ENCODE results near the gene ZFAND3. TPM values are rescaled to one million over a fixed set of nuclear protein-coding genes. Genes with fewer than 3 reads are reported as not detected.
"Not testable (repeated sequence)": the region's sequence is repeated elsewhere in the genome, so short reads cannot be mapped to it uniquely, and the experiment has no call there.

ZFAND3 gene
- polyA plus RNA-seq, 5 donors, result 109 to 122 (median 116) TPM

DNA sequence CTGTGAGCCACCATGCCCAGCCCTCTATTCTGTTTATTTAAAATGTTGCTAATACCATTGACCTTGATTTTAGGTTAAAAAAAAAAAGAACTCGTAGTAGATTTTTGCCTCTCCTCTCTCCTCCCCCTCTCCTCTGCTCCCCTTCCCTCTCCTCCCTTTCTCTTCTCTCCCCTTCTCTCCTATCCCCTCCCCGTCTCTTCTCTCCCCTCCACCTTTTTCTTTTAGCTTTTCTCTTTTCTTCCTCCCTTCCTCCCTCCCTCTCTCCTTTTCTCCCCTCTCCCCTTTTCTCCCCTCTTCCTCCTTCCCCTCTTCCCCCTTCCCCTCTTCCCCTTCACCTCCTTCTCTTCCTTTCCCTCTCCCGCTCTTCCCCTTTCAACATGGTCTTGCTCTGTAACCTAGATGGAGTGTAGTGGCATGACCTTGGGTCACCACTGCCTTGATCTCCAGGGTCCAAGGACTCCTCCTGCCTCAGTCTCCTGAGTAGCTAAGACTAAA, 223.8 kb downstream of the ZFAND3 start:
- no peak for DNase-seq

DNA sequence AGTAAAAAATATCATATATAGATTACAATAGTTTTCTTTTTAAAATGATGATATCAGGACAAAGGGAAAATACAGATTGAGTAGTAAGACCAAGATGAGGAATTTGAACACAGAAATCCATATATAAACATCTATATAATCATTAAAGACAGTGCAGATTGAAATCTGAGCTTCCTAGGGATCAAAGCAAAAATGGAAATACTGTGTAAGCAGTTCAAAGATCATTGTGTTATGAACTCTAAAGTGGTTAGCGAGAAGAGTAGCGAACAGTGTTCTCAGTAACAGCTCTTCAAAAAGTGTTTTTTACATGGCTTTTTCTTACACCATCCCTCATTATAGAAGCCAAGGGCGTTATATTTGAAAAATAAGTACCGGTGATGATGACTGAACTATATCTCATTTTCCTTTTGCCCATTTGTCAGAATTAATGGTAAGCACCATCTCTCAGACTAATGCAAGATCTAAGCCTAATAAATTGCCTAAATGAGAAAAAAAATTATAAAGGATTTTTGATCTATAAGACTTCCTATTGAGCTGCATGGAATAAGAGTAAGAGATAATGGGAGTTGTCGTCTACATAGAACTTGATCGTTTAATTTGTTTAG, 226.3 kb downstream of the ZFAND3 start:
- no peak for DNase-seq

DNA sequence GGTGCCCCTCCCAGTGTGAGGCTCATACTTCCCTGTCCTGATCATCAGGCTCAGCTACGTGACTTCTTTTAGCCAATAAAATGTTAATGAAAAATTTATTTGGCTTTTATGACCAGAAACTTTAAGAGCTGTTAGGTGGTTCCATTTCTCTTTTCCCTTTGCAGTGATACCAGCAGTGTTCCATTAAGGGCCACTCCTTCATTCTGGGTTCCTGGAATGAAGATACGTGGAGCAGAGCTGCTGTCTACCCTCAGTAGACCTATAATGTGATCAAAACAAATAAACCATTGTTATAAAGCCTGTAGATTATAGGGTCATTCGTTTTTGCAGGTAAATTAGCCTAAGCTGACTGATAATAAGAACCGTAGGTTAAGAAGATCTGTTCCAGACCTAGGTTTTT, 228.0 kb downstream of the ZFAND3 start:
- no peak for DNase-seq

DNA sequence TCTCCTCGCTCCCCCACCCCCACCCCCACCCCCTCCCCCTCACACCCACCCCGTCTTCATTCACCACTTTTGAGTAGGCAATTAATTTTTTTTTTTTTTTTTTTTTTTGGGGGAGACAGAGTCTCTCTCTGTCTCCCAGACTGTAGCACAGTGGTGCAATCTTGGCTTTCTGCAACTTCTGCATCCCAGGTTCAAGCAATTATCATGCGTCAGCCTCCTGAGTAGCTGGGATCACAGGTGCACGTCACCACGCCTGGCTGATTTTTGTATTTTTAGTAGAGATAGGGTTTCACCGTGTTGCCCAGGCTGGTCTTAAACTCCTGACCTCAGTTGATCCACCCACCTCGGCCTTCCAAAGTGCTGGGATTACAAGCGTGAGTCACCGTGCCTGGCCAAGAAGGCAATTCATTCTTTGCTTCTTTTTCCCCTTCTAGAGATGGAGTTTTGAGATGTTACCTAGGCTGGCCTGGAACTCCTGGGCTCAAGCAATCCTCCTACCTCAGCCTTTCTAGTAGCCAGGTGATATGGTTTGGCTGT, 230.4 kb downstream of the ZFAND3 start:
- not testable (repeated sequence) for DNase-seq

DNA sequence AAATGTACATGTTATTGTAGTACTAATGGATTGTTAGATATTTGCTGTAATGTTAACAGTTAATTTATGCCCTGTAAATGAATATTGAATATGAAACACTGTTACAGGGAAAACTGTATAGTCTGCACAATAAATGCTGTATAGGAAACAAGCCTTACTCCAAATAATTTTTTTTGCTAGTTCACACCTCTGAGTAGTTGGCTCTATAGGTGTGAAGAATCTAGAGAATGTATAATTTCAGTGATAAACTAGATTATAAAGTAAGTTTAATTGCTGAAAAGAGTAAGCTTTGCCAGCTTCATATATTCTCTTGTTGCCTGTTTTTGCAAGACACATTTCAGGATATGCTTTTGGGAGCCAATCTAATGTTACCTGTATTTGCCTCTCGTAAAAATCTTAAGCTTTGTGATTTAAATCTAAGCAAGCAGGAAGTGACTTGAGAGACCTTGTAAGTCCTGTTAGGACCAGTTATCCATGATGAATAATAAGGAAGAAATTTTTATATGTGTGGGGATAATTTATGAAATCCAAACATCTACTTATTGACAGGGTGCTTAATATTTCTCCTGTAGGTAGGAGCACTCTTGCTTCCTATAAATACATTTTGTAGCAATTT, 232.4 kb downstream of the ZFAND3 start:
- DNase-seq, result no peak

DNA sequence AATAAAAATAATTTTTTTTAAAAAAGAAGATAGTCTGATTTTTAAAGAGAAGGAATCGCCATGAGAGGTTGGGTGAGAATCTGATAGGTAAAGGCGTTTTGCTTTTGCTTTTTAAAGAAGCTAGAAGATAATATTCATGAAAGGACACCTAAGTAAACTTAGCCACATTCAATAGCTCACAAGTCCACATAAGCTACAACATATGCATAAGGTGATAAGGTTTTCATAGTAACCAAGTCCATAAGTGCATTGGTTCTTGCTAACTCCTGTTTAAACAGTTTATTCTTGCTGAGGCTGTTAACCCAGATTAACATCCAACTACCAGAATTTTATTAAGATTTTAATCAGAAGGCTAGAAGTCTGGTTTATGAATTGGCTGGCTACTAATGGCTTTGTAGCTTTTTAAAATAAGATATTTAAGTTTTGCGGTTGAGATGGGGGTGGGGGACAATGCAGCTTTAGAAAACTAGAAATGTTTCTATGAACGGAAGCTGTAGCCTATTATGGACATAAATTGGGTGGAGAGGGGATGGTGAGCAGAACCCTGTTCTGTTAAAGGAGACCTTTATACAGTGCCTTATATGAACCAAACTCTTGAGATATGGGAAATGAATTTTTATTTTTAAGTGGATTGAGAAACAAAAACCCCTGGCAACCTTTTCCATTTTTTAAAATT, 235.1 kb downstream of the ZFAND3 start:
- DNase-seq, result no peak

DNA sequence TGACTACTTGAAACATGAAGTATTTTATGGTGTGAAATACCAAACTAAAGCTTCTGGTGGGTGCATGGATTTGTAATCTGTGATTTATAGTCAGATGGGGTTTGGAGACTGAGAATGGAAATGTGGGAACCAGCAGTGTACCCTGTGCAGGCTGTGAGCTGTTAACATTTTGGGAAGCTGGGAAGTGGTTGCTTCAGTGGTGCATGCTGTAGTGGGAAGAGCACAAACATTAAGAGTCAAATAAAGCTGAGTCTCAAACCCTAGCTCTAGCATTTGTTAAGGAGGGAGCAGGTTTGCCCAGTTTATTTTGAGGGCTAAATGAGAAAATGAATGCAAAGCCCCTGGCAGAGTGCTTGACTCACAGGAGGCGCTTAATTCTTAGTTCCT, 235.7 kb downstream of the ZFAND3 start:
- DNase-seq, result no peak

DNA sequence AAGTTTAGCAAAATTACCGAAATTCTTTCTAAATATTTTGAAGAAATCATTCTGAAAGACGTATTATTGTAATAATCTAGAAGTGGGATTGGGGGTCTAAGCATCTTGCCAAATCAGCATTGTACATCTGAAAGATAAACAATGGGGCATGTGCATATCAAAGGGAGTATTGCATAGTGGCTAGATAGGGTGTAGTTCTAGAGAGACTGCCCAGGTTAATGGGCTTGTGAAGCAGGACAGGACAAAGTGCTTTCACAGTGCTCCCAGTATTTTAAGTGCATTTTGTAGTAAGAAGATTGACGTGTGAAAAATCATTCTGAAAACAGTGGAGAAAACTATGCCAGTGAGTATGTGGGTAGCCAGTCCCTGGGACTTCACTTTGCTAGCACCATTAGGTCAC, 236.8 kb downstream of the ZFAND3 start:
- DNase-seq, result no peak

DNA sequence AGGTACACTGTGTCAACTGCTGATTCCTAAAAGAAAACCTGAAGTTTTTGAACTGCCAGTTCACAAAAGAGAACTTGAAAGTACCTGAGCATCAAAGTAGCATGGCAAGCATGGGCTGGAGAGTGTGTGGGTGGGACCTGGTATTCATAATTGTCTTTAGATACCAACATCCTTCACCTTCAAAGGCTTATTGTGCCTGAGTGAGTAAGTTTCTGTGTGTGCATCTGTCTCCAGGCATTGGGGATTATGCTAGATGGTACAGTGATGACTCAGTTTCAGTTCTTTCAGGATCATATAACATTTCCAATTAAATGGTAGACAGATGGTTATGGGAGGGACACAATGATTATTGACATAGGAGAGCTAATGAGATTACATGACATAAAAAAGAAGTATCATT, 238.5 kb downstream of the ZFAND3 start:
- no peak for DNase-seq

DNA sequence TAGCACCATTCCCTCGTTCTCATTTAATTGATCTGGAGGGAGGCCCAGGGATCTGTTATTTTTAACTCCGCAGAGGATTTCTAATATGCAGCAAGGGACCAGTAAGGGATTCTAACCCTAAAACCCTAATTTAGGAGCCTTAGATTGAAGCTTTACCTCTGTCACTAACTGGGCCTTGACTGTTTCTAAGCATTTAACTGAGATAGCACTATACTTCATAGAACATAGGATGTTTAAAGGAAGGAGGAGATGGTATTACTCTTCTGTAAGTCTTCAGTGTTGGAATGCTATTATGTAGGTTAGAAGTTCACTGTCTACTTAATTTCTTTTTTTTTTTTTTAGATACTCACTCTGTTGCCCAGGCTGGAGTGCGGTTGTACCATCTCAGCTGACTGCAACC, 242.5 kb downstream of the ZFAND3 start:
- DNase-seq, result no peak

DNA sequence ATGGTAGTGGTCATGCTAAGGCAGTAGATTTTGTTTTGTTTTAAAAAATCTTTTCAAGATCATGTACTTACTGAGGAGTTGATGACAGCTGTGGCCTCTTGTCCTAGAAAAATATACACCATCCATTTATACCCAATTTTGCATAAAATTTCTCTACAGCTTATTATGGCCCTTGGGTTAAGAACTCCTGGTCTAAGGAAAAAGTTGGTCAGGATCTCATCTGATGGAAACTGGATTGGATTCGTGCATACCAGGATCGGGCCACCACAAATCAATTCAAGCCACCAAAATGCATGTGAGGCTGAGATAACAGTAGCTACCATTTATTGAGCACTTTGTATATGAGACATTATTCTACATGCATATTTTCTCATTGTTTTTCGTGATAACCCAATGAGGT, 244.4 kb downstream of the ZFAND3 start:
- no peak for DNase-seq

DNA sequence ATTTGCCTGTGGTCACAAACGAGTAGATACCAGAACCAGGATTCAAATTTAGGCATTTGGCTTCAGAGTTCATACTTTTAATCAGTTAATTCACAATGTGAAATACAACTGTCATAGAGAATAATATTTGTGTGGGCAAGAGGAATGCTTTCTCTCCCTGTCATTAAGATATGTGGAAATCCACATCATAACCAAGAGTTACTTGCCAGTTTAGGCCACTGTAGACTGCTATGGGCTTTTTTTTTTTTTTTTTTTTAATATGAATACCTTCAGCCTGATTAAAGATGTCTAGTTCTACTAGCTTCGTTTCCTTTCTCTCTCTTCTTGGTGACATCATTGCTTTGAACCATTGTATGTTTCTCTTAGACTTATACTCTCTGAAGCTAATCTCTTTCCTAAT, 244.9 kb downstream of the ZFAND3 start:
- DNase-seq, result no peak

DNA sequence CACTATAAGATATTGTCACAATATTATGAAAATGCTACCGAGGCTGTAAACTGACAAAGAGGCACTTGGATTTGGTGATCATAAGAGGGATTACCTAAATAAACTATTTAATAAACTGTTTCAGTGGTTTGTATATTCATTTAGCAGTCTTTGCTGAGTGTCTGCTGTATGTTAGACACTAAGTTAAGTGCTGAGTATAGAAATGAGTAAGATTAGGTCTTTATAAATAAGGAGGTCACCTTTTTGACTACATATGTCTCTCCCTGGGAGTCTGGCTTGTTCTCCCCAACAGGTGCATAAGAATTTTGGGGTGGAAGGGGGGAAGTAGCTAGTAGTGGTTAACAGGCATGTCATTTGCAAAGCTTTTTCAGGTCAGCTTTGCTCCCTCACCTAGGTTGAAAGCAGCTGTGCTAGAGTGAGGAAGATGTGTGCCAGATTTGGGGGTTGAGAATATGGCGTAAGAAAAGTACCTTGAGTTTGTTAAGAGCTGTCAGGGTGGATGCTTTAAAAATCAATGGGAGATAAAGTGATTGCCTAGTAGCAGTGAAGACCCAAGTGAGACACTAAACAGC, 246.3 kb downstream of the ZFAND3 start:
- DNase-seq, result no peak

DNA sequence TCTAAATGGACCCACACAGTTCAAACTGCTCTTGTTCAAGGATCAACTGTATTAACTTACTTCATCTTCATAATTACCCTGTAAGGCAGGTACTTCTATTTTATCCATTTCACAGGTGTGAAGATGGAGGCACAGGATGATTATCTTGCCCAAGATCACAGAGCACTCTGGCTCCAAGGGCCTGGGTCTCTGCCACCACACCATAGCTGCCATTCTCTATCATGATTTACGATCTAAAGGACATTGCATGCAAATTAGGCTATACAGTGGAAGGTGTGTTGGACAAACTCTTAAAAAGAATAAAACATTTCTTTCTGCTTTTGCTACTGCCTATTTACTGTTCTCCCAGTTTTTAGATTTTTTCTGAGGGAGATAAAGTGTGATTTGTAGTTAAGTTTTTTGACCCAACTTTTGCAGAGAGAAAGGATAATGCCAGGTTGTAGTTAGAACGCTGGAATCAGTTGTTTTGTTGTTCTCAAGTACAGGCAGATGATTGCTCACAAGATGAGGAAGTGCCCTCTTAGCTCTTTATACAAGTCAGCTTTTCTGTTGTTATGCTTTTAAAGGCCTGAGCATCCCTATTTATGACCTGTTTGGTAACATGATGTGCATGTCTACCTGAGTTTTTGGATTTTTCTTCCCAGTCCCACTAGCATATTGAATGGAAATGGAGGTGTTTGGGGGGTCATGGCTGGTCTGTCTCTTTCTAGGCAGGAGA, 247.9 kb downstream of the ZFAND3 start:
- DNase-seq, result no peak

DNA sequence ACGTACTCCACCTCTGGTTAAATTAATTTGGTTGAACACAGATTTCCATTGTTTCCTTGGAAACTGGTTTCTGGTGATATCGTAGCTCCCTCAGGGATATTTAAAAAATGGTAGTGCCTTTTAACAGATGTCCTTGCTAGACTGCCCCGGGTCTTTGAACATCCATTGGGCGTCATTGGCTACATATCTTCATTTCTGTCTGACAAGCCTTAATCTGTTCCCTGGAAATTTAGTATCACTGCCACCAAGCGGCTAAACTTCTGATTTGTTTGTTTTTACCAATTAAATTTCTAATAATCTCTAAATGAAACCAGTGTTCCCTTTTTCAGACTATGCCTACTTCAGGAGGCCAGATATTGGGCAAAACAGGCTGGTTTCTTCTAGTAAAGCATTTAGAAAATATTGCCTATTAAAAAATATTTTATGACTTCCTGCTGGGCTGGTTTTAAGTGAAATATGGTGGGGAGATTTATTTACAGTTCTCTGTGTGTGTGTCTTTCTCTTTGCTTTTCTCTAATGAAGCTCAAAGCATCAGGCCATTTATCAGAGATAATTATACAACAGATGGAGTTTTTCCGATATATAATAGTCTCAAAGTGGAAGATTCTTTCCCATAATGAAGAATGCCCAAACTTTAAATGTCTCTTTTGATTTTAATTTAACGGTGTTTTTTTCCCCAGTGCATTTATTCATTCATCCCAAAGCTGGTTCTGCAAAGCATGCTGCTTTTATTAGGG, 249.5 kb downstream of the ZFAND3 start:
- DNase-seq, result no peak

DNA sequence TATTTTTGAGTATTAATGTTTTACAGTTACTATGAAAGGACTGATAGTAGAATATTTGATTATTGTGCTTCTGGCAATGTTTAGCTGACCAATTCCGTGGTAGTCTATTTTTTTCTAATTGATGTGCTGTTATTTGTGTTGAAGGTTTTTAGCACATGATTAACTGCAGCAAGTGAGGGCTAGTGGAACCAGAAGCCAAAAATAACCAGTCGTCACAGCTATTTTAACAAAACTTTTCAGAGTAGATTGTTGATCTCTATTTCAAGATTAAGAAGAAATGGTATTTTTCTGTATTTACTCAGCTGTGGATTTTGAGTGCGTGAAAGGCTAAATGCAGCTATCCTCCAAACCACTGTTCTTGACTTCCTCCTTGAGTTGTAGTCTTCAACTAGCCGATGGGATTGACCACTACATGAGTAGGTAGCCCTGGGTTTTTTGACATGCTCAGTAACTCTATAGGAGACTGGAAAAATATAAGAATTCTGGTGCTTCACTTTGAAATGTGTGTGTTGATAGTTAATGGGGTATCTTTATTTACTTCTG, 258.0 kb downstream of the ZFAND3 start:
- DNase-seq, result no peak

DNA sequence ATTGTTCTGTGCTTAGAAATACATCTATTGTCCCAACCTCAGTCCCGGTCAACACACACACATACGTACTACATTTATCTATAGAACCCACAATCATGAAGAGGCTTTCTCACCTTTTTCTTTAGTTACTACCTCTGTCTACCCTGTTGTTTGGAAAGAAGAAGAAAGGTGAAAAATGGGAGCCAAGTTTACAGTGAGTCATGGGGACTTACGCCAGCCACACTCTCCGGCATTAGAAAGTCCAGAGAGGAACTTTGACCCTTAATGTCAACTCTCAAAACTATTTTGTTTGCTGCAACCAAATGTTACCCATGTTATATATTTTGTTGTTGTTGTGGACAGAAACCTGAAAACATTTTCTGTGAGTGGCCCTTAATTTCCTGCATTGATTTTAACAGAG, 259.1 kb downstream of the ZFAND3 start:
- DNase-seq, result no peak

DNA sequence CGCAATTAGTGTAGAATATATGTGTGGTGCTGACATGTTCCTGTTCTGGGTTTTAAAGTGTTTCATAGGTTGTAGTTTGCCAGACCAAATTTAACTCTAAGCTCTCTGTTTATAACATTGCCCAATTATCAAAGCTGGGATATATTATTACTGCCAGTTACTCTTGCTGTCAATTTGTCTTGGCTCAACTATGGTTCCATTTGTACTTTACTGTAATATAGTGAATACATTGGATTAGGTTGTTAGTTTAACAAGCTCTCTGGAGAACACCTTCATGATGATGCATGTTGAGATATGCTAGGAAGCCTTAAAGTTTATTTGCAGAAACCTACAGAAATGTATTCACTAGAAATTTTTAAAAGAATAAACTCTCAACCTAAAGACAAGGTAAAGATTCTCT, 259.6 kb downstream of the ZFAND3 start:
- DNase-seq, result no peak

DNA sequence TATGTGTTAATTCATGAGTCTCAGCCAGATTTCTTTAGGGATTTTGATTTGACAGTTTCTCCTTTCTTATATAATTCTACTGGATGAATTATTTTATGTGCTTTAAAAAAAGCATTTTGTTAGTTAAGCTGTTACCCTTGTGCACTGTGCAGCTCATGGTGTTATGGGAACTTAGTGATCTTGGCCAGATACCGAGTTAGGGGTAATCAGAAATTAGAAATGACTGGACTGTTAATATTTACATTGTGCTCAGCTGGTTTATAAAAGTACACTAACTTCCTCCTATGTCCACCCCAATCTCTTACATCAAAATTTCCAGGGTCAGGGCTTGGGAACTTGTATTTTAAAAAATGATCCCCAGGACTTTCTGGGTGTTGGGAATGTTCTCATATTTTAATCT, 260.0 kb downstream of the ZFAND3 start:
- DNase-seq, result no peak

DNA sequence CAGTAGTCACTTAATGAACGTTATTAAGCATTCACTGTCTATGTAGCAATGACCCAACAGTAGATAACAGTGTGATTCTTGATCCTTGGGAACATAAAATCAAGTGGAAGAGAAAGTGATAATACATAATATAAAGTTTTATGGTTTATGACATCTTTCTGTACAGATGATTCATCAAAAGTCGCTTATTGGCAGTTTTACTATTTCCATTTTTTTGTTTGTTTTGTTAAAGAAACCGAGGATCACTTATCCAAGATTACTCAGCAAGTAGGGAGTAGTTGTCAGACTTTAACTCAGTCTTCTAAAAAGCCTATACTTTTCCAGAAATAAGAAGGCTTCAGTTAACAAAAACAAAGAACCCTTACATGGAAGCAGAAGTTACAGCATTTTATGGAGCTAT, 260.8 kb downstream of the ZFAND3 start:
- no peak for DNase-seq

DNA sequence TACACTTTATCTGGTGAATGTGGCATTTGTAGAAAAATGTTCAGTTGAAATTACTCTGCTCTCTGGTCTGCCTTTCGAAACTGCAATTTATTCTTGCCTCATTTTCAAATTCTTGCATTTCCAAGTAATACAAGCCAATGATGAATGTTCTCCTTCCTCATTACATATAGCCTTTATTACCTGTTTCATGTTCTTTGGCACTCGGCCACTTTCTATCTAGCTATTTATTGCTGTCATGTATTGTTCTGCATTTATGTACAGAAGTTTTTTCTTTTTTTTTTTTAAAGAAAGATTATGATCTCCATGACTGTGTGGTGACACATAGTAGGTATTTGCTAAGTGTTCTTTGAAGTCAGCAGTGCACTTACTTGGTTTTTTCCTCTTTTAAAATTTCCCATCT, 261.4 kb downstream of the ZFAND3 start:
- no peak for DNase-seq

Measured in right lung (tissue), 5 donors.